NCI-H1048 (cell line): Measurements from ENCODE around the gene MCM9.
"Not testable (repeated sequence)": the region's sequence is repeated elsewhere in the genome, so short reads cannot be mapped to it uniquely, and the experiment has no call there.

Experiments
- DNase-seq: peaks from one replicate; lab custom pipeline; 2025; lab: John Stamatoyannopoulos, UW

The MCM9 gene

GRCh38 chr6:118862443-118862842 is 72.5 kb downstream of the MCM9 start:
- no peak for DNase-seq

DNA sequence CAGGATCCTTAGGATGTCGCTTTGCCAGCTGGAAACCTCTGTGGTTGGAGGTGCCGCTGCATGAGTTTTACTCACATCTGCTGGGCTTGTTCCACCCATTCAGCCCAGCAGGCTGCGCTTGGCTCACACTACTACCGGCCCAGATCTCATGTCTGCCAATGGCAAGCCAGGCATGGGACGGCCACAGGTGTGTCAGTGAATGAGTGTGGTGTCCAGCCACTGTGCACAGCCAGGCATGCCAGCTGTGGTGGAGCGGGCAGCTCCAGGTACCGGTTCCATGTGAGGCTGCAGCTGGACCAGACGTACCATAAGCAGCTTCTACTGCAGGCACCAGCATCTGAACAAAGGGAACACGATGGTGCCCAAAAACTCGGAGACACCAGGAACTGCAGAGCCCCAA is 74.1 kb downstream of the MCM9 start:
- DNase-seq = no peak

GRCh38 chr6:118860363-118860762 is 74.6 kb downstream of the MCM9 start:
- DNase-seq = no peak

GRCh38 chr6:118859517-118860064 is 75.4 kb downstream of the MCM9 start:
- DNase-seq = no peak

DNA sequence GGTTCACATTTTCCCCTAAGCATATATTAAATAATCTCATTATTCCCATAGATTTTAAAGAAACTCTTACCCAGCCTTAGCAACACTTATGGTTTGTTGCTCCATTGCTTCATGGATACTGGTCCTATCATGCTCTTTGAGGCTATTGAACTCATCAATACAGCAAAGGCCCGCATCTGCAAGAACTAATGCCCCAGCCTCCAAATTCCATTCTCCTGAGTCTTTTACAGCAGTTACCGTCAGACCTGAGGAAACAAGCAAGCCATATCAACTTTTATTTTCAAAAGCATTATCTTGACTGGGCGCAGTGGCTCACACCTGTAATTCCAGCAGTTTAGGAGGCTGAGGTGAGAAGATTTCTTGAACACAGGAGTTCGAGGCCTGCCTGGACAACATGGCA is 78.7 kb downstream of the MCM9 start:
- DNase-seq = no peak

DNA sequence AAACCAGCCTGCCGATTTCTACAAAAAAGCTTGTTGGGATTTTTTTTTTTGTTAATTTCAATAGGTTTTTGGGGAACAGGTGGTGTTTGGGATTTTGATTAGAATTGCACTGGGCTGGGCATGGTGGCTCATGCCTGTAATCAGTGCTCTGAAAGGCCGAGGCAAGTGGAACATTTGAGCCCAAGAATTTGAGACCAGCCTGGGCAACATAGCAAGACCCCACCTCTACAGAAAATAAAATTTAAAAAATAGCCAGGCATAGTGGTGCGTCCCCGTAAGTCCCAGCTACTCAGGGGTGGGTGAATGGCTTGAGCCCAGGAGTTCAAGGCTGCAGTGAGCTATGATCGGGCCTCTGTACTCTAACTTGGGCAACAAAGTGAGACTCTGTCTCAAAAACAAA is 81.6 kb downstream of the MCM9 start:
- DNase-seq = no peak

DNA sequence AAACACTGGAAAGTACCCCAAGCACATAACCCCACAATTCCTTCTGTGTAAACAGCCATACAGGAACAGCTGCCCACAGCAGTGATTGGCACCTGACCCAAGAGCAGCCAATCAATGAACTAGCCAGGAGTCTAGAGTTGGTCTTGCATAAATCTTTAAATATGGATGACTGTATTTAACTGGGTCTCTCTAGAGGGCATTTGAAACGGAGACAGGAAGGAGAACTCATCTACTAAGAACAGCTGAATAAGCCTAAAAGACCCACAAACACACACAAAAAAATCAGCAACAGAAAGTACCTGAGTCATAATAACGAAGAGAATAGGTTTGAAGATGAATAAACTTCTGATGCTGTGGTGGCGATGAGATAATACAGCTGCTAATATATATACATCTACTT is 90.0 kb downstream of the MCM9 start:
- no peak for DNase-seq

DNA sequence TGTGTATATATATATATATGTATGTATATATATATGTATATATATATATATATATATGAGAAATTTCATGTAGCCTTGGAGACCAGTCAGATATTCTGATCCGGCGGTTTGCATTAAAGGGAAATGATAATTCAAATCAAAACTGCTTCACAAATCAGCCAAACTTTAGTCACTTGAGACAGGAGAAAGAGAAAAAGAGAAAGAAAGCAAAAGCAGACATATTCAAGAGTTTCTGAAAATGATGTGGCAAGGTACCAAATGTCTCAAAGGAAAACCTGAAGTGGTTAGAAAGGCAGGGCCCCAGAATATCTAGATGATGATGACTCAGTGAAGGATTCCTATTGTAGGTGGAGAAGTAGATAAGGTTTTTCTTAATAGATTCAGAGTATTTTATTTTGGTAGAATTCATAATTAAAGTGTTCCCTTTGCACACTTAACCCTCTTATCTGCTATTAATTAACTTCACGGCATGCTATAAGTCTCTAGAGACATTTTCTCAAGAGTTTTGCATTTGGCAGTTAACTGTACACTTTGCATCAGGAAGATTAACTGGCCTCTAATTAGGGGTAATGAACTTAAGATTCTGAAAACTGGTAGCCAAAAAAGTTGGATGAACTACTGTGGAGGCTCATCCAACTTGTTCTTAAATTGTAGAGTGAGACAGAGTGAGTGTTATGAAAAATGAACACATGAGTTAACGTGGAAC is 91.1 kb downstream of the MCM9 start:
- DNase-seq = no peak

- no peak for DNase-seq
Measured at GRCh38 chr6:118830691-118831090, 104.3 kb downstream of the MCM9 start.

DNA sequence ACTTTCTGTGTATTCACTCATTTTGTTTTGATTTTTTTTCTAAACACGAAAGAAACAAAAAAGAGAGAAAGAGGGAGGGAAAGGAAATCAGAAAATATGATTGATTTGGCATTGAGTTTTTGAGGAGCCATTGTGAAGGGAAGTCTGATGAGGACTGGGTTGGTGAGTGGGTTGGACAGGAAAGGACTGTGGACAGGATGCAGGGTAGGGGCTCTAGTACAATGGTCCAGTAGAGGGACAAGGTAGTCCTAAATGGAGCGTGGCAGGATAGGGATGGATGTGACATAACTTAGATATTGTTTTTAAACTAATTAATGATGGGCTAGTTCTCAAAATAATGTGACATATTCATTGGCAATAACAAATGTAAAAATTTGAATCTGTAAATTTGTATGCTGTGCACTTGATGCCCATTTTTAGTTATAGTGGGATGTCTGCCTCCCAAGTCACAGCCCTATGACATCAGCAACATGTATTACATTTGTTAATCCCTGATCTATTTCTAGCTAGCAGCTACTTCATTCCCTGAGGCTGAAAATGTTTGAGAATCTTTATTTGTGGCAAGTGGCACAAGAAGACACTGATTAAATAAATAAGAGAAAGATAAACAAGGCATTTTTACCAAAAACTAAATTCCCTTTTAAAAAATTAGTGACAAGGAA is 105.0 kb downstream of the MCM9 start:
- DNase-seq = no peak

DNA sequence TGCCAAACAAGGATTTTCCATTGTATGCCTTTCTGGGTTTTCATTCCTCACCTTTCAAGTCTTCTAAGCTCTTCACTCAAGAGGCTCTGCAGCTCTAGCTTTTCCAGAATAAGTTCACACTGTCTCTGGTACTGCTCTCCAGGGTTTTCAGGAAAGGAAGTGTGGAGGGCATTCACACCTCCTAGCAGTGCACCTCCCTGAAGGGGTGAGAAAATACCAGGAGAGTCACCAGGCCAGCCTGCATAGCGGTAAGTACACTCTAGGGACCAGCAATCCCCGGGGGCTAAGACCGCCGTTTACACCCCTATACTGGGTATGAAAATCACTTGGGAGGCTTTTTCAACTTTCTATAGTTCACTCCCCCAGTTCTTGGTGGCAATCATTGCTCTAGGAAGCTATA is 108.9 kb downstream of the MCM9 start:
- no peak for DNase-seq

- DNase-seq = no peak
Measured at GRCh38 chr6:118825661-118826060, 109.3 kb downstream of the MCM9 start.

DNA sequence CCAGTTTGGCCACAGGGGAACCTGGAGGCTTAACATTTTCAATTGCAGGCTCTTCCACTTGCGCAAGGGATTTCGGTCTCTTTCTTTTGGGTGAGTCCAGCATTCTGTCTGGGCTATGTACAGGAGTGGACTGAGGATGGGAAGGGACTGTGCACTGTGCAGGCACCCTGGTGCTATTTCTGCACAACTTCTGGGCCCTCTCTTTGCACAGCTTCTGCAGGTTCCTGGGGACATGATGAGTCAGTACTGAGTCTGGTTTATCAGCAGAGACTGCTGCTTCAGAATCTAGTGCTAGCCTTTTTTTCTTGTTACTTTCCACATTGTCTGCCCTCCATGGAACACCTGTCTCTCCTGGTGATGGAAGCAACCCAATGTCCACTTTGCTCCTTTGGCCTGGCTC is 119.5 kb downstream of the MCM9 start:
- DNase-seq = no peak

GRCh38 chr6:118813775-118814174 is 121.2 kb downstream of the MCM9 start:
- no peak for DNase-seq

DNA sequence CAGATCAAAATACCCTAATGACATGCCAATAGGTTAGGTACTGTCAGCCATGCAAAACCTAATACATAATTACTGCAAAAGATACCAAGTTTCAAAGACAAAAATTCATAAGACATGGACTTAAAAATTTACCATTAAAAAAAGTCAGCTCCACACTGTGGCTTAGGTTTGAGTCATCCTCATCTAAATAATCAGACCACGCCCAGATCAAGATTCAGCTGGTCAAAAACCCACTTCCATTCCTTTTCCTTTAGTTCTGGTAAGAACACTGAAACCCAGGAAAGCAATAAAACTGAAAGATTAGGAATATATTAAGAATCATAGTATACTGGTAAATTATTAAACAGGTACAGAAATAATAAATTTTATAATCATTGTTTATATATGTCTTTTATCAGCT is 122.0 kb downstream of the MCM9 start:
- DNase-seq = no peak

DNA sequence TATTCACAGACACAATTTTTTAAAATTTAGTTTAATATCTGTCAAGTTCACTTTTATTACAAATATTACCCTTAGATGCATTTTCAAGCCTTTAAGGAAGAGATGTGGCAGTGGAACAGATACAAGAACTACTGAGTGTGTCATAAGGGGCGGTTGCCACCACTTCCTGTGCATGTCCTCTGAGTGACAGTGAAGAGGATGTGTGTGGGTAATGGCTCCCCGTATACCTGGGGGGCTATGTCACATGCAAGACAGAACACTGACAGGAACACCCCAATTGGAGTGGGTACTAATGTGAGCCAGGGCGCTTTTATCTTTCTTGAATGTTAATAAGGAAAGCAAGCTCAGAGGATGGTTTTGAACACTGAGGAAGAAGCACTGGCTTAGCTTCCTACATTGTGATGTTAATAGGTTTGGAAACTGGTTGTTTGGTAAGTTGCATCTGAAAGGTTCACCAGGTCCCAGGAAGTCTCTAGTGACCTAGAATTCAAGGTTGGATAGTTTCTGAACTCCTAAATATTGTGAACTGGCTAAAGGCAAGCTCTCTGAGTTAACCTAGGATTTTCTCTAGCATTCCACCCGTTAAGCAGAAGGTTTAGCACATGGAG is 124.4 kb downstream of the MCM9 start:
- DNase-seq = no peak

GRCh38 chr6:118808793-118809638 is 125.9 kb downstream of the MCM9 start:
- no peak for DNase-seq

DNA sequence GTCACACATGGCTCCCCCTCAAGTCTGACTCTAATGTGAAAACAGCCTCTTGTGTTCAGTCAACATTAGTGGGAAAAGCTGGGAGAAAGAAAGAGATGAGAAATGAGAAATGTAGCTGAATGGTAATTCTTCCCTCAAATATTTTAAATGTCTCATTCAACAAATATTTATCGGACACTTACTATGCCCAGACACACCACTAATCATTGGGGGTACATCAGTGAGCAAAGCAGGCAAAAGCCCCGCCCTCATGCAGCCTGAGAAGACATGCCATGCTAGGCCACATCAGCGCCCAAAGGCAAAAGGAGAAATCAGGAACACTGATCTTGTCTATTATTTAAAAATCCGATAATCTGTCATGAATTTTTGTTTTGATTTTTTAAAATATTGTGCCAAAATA is 130.9 kb downstream of the MCM9 start:
- DNase-seq = no peak

DNA sequence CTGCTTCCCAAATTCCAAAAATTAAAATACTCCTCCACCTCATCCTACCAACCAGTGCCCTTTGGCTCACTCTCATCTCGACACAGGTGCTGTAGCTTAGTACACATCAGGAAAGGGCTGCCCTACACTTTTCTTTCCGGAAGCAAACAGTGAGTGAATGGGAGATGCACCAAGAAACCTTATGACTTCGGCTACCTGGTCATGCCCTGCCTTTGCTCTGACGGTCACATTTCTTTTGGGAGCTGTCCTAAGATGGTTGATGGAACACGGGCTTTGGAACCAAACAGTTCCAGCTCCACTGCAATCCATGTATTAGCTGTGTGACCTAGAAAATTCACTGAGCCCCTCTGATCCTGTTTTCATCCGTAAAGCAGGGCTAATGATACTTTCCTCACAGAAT is 133.7 kb downstream of the MCM9 start:
- DNase-seq = no peak

DNA sequence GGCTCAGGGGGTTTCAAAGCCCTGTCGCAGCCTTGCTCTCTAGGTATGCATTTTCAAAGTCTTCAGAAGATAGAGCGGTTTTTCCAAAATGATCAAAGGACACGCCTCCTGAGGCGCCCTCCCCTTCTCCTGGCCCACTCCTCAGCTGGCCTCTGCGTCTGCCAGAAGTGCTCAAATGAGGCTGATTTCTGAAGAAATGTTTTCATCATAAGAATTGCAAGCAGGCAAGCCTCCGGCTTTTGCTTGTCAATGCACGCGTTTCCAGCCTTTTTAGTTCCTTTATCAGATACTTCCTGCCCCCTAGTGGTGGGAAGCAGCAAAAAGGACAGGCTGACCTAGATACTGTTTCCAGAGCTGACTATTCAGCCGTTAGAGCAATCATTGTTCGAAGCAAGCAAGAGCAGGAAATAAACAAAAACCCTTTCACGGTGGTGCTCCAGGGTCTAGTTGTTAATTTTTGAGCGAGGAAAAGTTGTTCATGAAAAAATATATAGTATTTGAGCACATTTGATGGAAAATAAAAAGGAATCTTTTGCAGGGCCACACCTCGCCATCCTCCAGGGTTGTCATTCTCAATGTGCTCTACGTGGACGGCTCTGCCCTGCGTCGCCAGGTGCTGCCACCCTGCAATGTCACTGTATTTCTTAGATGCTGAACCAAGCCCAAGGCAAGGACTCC is 134.4 kb downstream of the MCM9 start:
- DNase-seq = peak; percentile 75

GRCh38 chr6:118799826-118800225 is 135.1 kb downstream of the MCM9 start:
- no peak for DNase-seq

DNA sequence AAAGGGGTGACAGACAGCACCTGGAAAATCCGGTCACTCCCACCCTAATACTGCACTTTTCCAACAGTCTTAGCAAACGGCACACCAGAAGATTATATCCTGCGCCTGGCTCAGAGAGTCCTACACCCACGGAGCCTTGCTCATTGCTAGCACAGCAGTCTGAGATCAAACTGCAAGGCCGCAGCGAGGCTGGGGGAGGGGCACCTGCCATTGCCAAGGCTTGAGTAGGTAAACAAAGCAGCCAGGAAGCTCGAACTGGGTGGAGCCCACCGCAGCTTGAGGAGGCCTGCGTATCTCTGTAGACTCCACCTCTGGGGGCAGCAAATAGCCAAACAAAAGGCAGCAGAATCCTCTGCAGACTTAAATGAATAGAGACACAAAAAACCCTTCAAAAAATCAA is 138.4 kb downstream of the MCM9 start:
- not testable (repeated sequence) for DNase-seq
